ENCODE data around the gene TBXAS1. TPM values are rescaled to one million over a fixed set of nuclear protein-coding genes. Genes with fewer than 3 reads are reported as not detected.

Gene TBXAS1
- polyA plus RNA-seq, 1 donor from 2014 or later = 0.93 TPM

GRCh38 chr7:140060243-140060630, 231.2 kb downstream of the TBXAS1 start:
- Histone ChIP-seq H3K9me3 (ENCODE audit: low read length) (peaks cover 4% of the 10 kb centered on the region), H3F3A (ENCODE audit: insufficient read depth, low read length, poor library complexity, severe bottlenecking) (no peaks in the 10 kb centered on the region), H3K4me2 (ENCODE audit: low read length) (no peak overlapping the region), H3K9ac (ENCODE audit: low read length) (no peak overlapping the region), H3K27ac (ENCODE audit: low read length) (no peak overlapping the region), H3K79me2 (replicated peaks; ENCODE audit: insufficient read depth, low read length) (no peaks in the 10 kb centered on the region), H3K9me2 (ENCODE audit: insufficient read depth, low read length) (no peaks in the 10 kb centered on the region), H3K27me3 (ENCODE audit: insufficient read depth, low read depth, low read length) (peaks cover 45% of the 10 kb centered on the region), H3K36me3 (ENCODE audit: insufficient read depth, low read length) (no peaks in the 10 kb centered on the region), H4K20me1 (ENCODE audit: insufficient read depth) (no peaks in the 10 kb centered on the region), H2AFZ (ENCODE audit: low read depth, low read length) (no peak overlapping the region), H3K4me3 (ENCODE audit: low read length) (no peak overlapping the region)
- no peak for TF ChIP-seq SMC3 (conservative IDR thresholded peaks at IDR 0.05; ENCODE audit: poor library complexity)
- TF ChIP-seq RAD21 (conservative IDR thresholded peaks at IDR 0.05) = no peak
- TF ChIP-seq POLR2AphosphoS5 (IDR thresholded peaks at IDR 0.05) = no peak
- TF ChIP-seq, protein P1, sequence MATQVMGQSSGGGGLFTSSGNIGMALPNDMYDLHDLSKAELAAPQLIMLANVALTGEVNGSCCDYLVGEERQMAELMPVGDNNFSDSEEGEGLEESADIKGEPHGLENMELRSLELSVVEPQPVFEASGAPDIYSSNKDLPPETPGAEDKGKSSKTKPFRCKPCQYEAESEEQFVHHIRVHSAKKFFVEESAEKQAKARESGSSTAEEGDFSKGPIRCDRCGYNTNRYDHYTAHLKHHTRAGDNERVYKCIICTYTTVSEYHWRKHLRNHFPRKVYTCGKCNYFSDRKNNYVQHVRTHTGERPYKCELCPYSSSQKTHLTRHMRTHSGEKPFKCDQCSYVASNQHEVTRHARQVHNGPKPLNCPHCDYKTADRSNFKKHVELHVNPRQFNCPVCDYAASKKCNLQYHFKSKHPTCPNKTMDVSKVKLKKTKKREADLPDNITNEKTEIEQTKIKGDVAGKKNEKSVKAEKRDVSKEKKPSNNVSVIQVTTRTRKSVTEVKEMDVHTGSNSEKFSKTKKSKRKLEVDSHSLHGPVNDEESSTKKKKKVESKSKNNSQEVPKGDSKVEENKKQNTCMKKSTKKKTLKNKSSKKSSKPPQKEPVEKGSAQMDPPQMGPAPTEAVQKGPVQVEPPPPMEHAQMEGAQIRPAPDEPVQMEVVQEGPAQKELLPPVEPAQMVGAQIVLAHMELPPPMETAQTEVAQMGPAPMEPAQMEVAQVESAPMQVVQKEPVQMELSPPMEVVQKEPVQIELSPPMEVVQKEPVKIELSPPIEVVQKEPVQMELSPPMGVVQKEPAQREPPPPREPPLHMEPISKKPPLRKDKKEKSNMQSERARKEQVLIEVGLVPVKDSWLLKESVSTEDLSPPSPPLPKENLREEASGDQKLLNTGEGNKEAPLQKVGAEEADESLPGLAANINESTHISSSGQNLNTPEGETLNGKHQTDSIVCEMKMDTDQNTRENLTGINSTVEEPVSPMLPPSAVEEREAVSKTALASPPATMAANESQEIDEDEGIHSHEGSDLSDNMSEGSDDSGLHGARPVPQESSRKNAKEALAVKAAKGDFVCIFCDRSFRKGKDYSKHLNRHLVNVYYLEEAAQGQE (IDR thresholded peaks at IDR 0.05; ENCODE audit: borderline replicate concordance) = no peak
- TF ChIP-seq, protein P2, sequence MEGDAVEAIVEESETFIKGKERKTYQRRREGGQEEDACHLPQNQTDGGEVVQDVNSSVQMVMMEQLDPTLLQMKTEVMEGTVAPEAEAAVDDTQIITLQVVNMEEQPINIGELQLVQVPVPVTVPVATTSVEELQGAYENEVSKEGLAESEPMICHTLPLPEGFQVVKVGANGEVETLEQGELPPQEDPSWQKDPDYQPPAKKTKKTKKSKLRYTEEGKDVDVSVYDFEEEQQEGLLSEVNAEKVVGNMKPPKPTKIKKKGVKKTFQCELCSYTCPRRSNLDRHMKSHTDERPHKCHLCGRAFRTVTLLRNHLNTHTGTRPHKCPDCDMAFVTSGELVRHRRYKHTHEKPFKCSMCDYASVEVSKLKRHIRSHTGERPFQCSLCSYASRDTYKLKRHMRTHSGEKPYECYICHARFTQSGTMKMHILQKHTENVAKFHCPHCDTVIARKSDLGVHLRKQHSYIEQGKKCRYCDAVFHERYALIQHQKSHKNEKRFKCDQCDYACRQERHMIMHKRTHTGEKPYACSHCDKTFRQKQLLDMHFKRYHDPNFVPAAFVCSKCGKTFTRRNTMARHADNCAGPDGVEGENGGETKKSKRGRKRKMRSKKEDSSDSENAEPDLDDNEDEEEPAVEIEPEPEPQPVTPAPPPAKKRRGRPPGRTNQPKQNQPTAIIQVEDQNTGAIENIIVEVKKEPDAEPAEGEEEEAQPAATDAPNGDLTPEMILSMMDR (IDR thresholded peaks at IDR 0.05; ENCODE audit: poor library complexity, severe bottlenecking) = no peak
- TF ChIP-seq EZH2 (IDR thresholded peaks at IDR 0.05; ENCODE audit: borderline replicate concordance, insufficient read depth, low read length, poor library complexity, severe bottlenecking) = no peak
- no peak for TF ChIP-seq MXI1 (conservative IDR thresholded peaks at IDR 0.05; ENCODE audit: poor library complexity, severe bottlenecking)
- no peak for TF ChIP-seq EP300 (conservative IDR thresholded peaks at IDR 0.05; ENCODE audit: poor library complexity, severe bottlenecking)
- no peak for TF ChIP-seq TAF1 (IDR thresholded peaks at IDR 0.05; ENCODE audit: low read depth)

DNA sequence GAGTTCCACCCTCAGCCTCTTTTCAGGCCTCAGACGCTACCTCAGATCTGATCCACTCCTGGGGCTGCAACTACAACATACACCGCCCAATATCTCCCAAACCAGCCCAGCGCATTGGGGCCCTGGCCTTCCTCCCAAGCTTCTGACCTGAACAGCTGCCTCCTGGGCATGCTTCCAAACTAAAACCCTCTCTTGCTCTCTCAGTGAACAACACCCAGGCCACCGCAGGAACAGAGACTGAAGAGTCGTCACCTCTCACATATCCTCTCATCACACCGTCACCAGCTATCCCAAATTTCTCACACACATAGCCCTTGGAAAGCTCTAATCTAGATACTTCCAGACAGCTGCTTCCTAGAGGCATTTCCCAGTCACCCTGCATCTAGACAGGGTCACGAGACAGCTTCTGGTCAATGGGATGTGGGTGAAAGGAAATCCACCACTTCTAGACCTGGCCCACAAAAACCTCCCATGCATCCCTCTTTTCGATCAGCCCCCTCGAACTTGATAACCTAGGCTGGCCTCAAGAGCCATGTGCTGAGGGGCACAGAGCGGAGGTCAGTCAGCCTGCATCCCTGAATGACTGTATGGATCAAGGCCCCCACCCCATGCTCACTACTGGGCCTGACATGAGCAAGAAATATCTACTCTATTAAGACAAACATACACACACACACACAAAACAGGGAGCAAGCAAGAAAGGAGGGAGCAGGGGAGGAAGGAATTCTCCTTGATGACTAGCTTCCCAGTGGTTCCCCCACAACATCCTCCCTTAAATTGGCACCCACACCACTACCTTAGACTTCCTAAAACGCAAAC, 231.9 kb downstream of the TBXAS1 start:
- peaks cover 4% of the 10 kb centered on the region for H3K9me3 ChIP-seq (ENCODE audit: low read length)
- no peak overlapping the region for H3K4me3 ChIP-seq (ENCODE audit: low read length)
- H3F3A ChIP-seq (ENCODE audit: insufficient read depth, low read length, poor library complexity, severe bottlenecking) = no peaks in the 10 kb centered on the region
- H2AFZ ChIP-seq (ENCODE audit: low read depth, low read length) = no peak overlapping the region
- no peaks in the 10 kb centered on the region for H3K79me2 ChIP-seq (replicated peaks; ENCODE audit: insufficient read depth, low read length)
- H3K4me2 ChIP-seq (ENCODE audit: low read length) = no peak overlapping the region
- no peak overlapping the region for H3K27ac ChIP-seq (ENCODE audit: low read length)
- H3K36me3 ChIP-seq (ENCODE audit: insufficient read depth, low read length) = no peaks in the 10 kb centered on the region
- H3K9me2 ChIP-seq (ENCODE audit: insufficient read depth, low read length) = no peaks in the 10 kb centered on the region
- no peak for TF ChIP-seq MXI1 (conservative IDR thresholded peaks at IDR 0.05; ENCODE audit: poor library complexity, severe bottlenecking)
- no peak for TF ChIP-seq RAD21 (conservative IDR thresholded peaks at IDR 0.05)
- no peak for TF ChIP-seq SMC3 (conservative IDR thresholded peaks at IDR 0.05; ENCODE audit: poor library complexity)
- no peak for TF ChIP-seq EP300 (conservative IDR thresholded peaks at IDR 0.05; ENCODE audit: poor library complexity, severe bottlenecking)
- no peak for TF ChIP-seq POLR2AphosphoS5 (IDR thresholded peaks at IDR 0.05)
- peaks cover 45% of the 10 kb centered on the region for H3K27me3 ChIP-seq (ENCODE audit: insufficient read depth, low read depth, low read length)
- H4K20me1 ChIP-seq (ENCODE audit: insufficient read depth) = no peaks in the 10 kb centered on the region
- H3K9ac ChIP-seq (ENCODE audit: low read length) = no peak overlapping the region

All from neural cell (in vitro differentiated cells).